IPS DF 19.7 (cell line): ENCODE measurements around the gene CD247.

ENCODE experiments used
- DNase-seq: peaks from one replicate; pipeline ENCODE4 v3.0.0-alpha.2; 2013; ENCODE audit warnings: low read depth, low spot score

CD247 gene

GRCh38 chr1:167463875-167464575, 54.3 kb downstream of the CD247 start:
- DNase-seq, result no peak

- no peak for DNase-seq
These were observed 55.2 kb downstream of the CD247 start for GRCh38 chr1:167463080-167463479.

DNA sequence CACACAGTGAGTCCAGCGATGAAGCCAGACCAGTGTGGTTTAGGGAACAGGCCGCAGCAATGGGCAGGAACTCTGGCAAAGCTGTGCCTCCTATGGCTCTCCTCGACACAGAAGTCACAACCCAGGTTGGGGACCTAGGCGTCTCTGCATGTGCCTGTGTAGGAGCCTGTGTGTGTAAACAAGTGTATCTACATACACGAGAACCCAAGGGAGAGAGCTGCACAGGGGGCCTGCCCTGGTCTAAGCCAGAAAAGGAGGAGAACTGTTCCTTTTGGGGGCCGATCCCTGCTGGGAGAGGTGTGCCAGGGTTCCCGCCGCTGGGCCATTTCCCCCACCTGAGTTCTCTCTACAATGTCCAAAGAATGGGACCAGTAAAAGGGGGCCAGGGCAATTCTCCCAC, 56.0 kb downstream of the CD247 start:
- DNase-seq, result no peak

GRCh38 chr1:167460836-167461235, 57.5 kb downstream of the CD247 start:
- no peak for DNase-seq

GRCh38 chr1:167457936-167458584, 60.3 kb downstream of the CD247 start:
- no peak for DNase-seq

GRCh38 chr1:167456926-167457325, 61.4 kb downstream of the CD247 start:
- DNase-seq, result no peak

DNA sequence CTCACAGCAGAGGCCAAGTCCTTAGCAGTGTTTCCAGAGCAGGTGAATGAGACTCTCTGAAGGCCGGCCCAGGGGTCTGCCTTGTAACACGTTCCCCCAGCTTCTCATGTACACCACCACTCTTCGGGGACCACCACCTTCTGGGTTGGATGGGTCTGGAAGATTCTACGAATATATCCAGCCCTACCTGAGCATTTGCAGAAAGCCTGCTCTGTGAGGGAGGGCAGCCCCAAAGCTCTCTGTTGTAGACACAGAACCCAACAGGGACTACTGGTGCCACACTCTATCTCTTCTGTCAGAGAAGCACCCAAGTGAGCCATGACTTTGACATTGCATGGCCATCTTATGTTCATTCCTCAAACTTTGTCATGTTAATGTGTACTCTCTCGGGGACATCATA, 61.8 kb downstream of the CD247 start:
- DNase-seq, result no peak

DNA sequence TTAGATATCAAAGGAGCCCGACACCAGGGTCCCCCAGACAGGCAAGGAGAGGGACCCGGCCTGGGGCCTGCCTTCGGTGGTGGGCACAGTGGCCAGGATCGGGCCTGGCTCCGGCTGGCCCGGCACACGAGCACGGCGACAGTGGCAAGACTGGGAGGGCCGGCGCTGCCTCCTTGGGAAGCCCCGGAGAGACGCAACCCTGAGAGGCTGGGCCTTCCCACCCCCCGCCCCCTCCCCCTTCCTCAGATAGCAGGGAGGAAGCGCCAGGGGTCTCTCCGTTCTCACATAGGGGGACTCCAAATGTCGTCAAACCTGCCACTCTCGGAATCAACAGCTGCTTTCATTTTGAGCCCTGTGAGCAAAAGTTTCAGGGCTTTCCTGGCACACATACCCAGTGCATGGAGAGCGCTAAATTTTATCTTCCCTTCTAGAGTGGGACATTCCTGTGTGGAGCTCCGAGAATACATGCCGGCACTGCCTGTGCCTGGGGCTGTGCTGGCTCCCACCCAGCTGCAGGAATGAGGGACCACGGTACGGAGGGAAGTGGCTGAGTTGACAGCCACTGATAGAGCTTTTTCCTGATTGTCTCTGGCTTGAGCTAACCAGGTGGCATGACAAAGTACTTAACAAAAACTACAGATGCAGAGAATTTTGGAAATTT, 62.4 kb downstream of the CD247 start:
- no peak for DNase-seq

- no peak for DNase-seq
These were observed 63.2 kb downstream of the CD247 start for GRCh38 chr1:167454894-167455785.

- no peak for DNase-seq
These were observed 63.9 kb downstream of the CD247 start for GRCh38 chr1:167454304-167454893.

DNA sequence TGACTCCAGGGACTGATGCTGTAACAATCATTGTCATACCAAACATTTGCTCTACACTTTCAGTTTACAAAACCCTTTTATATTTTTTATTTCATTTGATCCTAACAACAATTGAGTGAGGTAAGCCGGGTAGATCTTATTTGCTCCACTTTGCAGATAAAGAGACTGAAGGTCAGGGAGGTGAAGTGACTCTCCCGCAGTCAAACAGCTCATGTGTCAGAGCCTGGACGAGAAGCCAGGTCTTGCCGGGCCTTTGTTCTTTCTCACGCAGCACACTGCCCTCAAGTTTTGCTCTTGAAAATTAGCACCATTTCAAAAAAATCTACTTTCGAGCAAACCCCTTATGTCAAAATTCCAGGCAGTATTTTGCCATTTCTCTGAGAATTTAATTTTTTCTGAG, 65.2 kb downstream of the CD247 start:
- no peak for DNase-seq

DNA sequence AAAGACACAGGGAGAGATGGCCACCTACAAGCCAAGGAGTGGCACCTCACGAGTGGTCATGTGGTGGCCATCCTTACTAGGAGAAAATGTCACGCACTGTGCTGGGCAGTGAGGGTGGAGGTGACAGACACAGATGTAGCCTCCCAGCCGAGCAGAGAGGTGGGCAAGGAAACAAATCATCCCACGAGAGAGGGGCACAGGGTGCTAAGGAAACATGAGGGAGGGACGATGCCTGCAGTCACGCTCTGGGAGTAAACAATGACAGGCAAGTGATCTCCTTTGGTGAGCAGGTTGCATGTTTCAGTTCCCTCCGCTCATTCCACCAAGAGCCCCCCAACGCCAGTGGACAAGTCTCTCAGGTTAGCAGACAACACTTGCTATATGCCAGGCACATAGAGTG, 65.8 kb downstream of the CD247 start:
- DNase-seq, result no peak

DNA sequence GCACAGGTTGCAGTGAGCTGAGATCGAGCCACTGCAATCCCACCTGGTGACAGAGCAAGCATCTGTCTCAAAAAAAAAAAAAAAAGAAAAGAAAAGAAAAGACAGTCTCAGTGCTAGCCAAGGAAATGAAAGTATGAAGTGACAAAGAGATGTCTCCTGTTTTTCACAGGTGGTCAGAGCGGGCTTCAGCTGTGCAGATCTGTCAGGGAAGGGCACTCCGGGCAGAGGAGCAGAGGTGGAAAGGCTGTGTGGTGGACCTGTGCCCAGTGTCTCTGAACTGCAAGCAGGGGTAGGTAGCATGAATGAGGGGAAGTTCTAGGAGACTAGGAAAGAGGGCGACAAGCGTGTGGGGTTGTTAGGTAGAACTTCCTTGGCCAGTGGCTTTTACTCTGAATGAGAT, 67.5 kb downstream of the CD247 start:
- no peak for DNase-seq

DNA sequence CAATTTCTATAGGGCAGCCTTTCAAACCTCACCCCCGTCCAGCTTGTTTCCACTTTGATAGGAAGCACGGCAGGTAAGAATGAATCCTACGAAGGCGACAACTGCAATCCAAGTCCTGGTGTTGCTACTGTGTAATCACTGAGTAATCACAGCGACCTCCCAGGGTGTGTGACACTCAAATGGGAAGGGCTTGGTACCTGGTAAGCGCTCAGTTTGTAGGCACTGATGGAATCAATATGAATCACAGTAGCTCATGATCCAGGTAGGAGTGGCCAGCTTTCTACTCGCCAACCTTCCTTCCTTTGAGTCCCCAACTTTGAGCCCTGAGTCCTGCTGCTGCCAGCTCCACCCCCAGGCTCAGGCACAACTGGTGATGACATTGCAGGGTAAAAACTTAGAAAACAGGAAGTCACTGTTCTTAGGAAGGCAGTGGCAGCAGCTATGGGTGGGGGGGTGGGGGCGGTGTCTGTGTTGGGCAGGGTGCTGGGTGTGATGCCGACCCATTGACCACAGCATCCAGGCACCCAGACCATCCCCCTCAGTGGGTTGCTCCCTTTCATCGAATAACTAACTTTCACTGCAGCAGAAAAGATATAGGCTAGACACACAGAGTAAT, 70.7 kb downstream of the CD247 start:
- DNase-seq, result no peak

- no peak for DNase-seq
These were observed 71.4 kb downstream of the CD247 start for GRCh38 chr1:167446966-167447365.

DNA sequence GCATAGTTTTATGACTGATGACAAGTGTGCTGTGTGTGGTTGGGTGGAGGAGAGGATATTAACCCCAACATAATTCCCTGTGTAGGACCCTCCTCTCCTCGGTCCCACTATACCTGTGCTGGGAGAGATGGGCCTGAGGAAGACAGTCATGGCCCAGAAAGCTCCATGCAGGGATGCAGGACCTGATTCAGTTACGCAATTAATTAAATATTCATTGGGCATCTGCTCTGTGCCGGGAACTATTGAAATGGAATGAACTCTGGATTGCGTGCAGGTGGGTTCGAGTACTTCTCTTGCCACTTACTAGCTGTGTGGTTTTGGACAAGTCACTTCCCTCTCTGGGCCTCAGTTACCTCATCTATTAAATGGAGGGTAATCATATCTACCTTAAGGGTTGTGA, 74.6 kb downstream of the CD247 start:
- no peak for DNase-seq

- DNase-seq, result no peak
These were observed 75.3 kb downstream of the CD247 start for GRCh38 chr1:167442854-167443565.

- no peak for DNase-seq
These were observed 76.0 kb downstream of the CD247 start for GRCh38 chr1:167442142-167442848.

GRCh38 chr1:167441222-167441621, 77.1 kb downstream of the CD247 start:
- DNase-seq, result no peak

- DNase-seq, result no peak
These were observed 77.6 kb downstream of the CD247 start for GRCh38 chr1:167440776-167441175.
